Peyer's patch (tissue), 4 donors: ENCODE results near the gene OXNAD1. TPM values are rescaled to one million over a fixed set of nuclear protein-coding genes. Genes with fewer than 3 reads are reported as not detected.

Experiments
- DNase-seq, 3 donors: peaks; one replicate each; pipeline ENCODE4 v3.0.0-alpha.2; 2017 to 2019
- H3K27ac ChIP-seq, 4 donors: fragments of 200-600 bp; sonication (generic); one replicate each; pipeline ENCODE4 v1.5.1; 2016 to 2019
- H3K27me3 ChIP-seq, 2 donors: fragments of 200-600 bp; sonication (generic); one replicate each; pipeline ENCODE4 v1.5.1; 2019
- H3K36me3 ChIP-seq, 3 donors: fragments of 200-600 bp; sonication (generic); one replicate each; pipeline ENCODE4 v1.5.1; 2016 to 2019
- H3K4me1 ChIP-seq, 4 donors: fragments of 200-600 bp; sonication (generic); one replicate each; pipeline ENCODE4 v1.5.1; 2016 to 2019
- H3K4me3 ChIP-seq, 4 donors: fragments of 200-600 bp; sonication (generic); 1 replicate in 3 of 4; 2 replicates in 1 of 4; pipeline ENCODE4 v1.5.1; 2016 to 2019; ENCODE audit warnings: mild to moderate bottlenecking in 1 of 4
- H3K9me3 ChIP-seq, 4 donors: fragments of 200-600 bp; sonication (generic); one replicate each; pipeline ENCODE4 v1.5.1; 2016 to 2019; ENCODE audit warnings: mild to moderate bottlenecking in 1 of 4
- CTCF ChIP-seq, 6 experiments: fragments of 450-650 bp in 4 of 6; fragments of 200-600 bp in 2 of 6; sonication (generic) in 1 of 6; IDR thresholded peaks; one replicate each; pipeline ENCODE4 v1.5.1; 2017 to 2019; ENCODE audit warnings: antibody characterized with exemption in 6 of 6, mild to moderate bottlenecking in 3 of 6, moderate library complexity in 1 of 6
- POLR2A ChIP-seq, 2 donors: fragments of 450-650 bp; IDR thresholded peaks; one replicate each; pipeline ENCODE4 v1.5.1; 2017; ENCODE audit warnings: antibody characterized with exemption in 2 of 2, mild to moderate bottlenecking in 2 of 2, moderate library complexity in 2 of 2
- total RNA-seq, 4 donors: library from RNA; depleted of rRNA; stranded (reverse); fragments of >200 nt; gene quantifications; one replicate each; pipeline ENCODE4 v1.1.0, GENCODE V29; 2016

Gene OXNAD1
- total RNA-seq, 4 donors from 2014 or later: 44.5 to 45.8 (median 45.2) TPM

- TF ChIP-seq CTCF (IDR thresholded peaks at IDR 0.05) (no peak), POLR2A (IDR thresholded peaks at IDR 0.05) (no peak)
- no peaks in the 10 kb centered on the region for H3K4me1 ChIP-seq
- H3K27ac ChIP-seq: no peak overlapping the region
- H3K27me3 ChIP-seq: no peaks in the 10 kb centered on the region
- H3K36me3 ChIP-seq: peaks cover 0 to 20% (median 0%) of the 10 kb centered on the region in 3 donors
- H3K4me3 ChIP-seq: no peak overlapping the region
- DNase-seq: no peak
- no peaks in the 10 kb centered on the region for H3K9me3 ChIP-seq
Measured at GRCh38 chr3:16349986-16350596, 85.1 kb downstream of the OXNAD1 start.

GRCh38 chr3:16350597-16351318 is 85.7 kb downstream of the OXNAD1 start:
- Histone ChIP-seq H3K36me3 (peaks cover 0 to 20% (median 0%) of the 10 kb centered on the region in 3 donors), H3K9me3 (no peaks in the 10 kb centered on the region), H3K4me1 (no peaks in the 10 kb centered on the region), H3K4me3 (no peak overlapping the region), H3K27me3 (no peaks in the 10 kb centered on the region), H3K27ac (no peak overlapping the region)
- no peak for DNase-seq
- TF ChIP-seq POLR2A (IDR thresholded peaks at IDR 0.05): no peak

GRCh38 chr3:16352428-16352827 is 87.4 kb downstream of the OXNAD1 start:
- TF ChIP-seq POLR2A (IDR thresholded peaks at IDR 0.05): no peak
- TF ChIP-seq CTCF (IDR thresholded peaks at IDR 0.05): no peak
- Histone ChIP-seq H3K9me3 (no peaks in the 10 kb centered on the region), H3K4me1 (no peaks in the 10 kb centered on the region), H3K27ac (no peak overlapping the region), H3K4me3 (no peak overlapping the region), H3K36me3 (peaks cover 0 to 18% (median 0%) of the 10 kb centered on the region in 3 donors), H3K27me3 (no peaks in the 10 kb centered on the region)
- no peak for DNase-seq

GRCh38 chr3:16354291-16354690 is 89.3 kb downstream of the OXNAD1 start:
- Histone ChIP-seq H3K4me1 (no peaks in the 10 kb centered on the region), H3K9me3 (no peaks in the 10 kb centered on the region), H3K27ac (no peak overlapping the region), H3K4me3 (no peak overlapping the region), H3K36me3 (peaks cover 0 to 7% (median 0%) of the 10 kb centered on the region in 3 donors), H3K27me3 (no peaks in the 10 kb centered on the region)
- TF ChIP-seq POLR2A (IDR thresholded peaks at IDR 0.05) (no peak), CTCF (IDR thresholded peaks at IDR 0.05) (no peak)
- no peak for DNase-seq

Other genes with a start within 250 kb of the OXNAD1 start
- gene GALNT15, start 90.5 kb upstream of the OXNAD1 start, total RNA-seq: 100 to 1,000 TPM in 2 of 4 donors, 10 to 100 TPM in 2; 18.6 to 196 (median 89.0) TPM
- 10 to 100 TPM; 17.8 to 33.8 (median 24.3) TPM for gene DPH3, start 269 bp upstream of the OXNAD1 start, total RNA-seq
- 100 to 1,000 TPM in 1 of 4 donors, 10 to 100 TPM in 2, 1 to 10 TPM in 1; 6.1 to 135 (median 32.0) TPM for gene RFTN1, start 248.5 kb downstream of the OXNAD1 start, total RNA-seq